ENCODE results near the gene ERAL1. TPM values are rescaled to one million over a fixed set of nuclear protein-coding genes. Genes with fewer than 3 reads are reported as not detected.

ERAL1 gene
- total and polyA plus RNA-seq, 2 of the 13 experiments (the other 11 are each of a cell fraction or from before 2014, with no cell fraction given), result 46.9 to 72.2 TPM

DNA sequence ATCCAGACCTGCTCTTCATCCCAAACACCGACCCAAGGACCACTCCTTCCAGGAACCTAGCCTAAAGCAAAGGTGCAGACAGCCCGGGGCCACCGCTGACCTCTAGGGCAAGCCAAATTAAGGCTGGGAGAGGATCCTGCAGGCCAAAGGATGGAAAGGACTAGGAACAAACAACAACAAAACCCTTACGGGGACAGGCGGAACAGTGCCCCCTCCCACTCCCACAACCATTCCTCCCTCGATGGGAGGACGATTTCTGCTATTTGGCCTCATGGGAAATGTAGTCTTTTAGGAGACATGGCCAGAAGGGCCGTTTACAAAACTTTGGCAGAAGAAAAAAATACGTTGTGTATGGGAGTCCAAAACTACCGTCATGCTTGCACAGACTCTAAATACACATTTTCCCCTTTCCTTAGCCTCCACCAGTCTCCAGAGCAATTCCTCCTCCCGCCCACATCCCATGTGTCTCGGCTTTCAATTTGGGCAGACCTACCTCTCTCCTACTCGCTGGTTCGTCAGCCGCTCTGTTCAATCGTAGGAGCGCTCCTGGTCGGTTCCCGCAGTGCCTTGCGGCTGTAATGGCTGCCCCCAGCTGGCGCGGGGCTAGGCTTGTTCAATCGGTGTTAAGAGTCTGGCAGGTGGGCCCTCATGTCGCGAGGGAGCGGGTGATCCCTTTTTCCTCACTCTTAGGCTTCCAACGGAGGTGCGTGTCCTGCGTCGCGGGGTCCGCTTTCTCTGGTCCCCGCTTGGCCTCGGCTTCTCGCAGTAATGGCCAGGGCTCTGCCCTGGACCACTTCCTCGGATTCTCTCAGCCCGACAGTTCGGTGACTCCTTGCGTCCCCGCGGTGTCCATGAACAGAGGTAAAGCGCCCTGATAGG is at the start of gene ERAL1 (continued):
- no peak for TF ChIP-seq ZMYM2 (CRISPR knock-in tag; IDR thresholded peaks at IDR 0.05)
- TF ChIP-seq ZNF282 (IDR thresholded peaks at IDR 0.05; ENCODE audit: partially characterized antibody), result no peak
- no peak for TF ChIP-seq ZFAT (CRISPR knock-in tag; conservative IDR thresholded peaks at IDR 0.05)
- TF ChIP-seq NR2C2 (CRISPR knock-in tag; IDR thresholded peaks at IDR 0.05; ENCODE audit: borderline replicate concordance), result no peak; the same call in 1 of the 2 replicates
- TF ChIP-seq EED (CRISPR knock-in tag; IDR thresholded peaks at IDR 0.05), result no peak
- TF ChIP-seq, protein P1, sequence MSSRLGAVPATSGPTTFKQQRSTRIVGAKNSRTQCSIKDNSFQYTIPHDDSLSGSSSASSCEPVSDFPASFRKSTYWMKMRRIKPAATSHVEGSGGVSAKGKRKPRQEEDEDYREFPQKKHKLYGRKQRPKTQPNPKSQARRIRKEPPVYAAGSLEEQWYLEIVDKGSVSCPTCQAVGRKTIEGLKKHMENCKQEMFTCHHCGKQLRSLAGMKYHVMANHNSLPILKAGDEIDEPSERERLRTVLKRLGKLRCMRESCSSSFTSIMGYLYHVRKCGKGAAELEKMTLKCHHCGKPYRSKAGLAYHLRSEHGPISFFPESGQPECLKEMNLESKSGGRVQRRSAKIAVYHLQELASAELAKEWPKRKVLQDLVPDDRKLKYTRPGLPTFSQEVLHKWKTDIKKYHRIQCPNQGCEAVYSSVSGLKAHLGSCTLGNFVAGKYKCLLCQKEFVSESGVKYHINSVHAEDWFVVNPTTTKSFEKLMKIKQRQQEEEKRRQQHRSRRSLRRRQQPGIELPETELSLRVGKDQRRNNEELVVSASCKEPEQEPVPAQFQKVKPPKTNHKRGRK (CRISPR knock-in tag; IDR thresholded peaks at IDR 0.05), result no peak
- peak; percentile 10; the same call in 1 of the 2 replicates for TF ChIP-seq SOX5 (CRISPR knock-in tag; IDR thresholded peaks at IDR 0.05; ENCODE audit: borderline replicate concordance)
- TF ChIP-seq ASH2L (IDR thresholded peaks at IDR 0.05; ENCODE audit: insufficient read length, low read depth, low read length), result peak; percentile 93
- no peak for TF ChIP-seq ZNF180 (CRISPR knock-in tag; IDR thresholded peaks at IDR 0.05; ENCODE audit: borderline replicate concordance, low read depth)
- peak; percentile 13; the same call in 1 of the 2 replicates for TF ChIP-seq ZNF792 (CRISPR knock-in tag; IDR thresholded peaks at IDR 0.05)
- no peak; the same call in 1 of the 2 replicates for TF ChIP-seq ZSCAN9 (CRISPR knock-in tag; IDR thresholded peaks at IDR 0.05; ENCODE audit: borderline replicate concordance)
- peak; percentile 88 for TF ChIP-seq NFYC (CRISPR knock-in tag; IDR thresholded peaks at IDR 0.05)
- TF ChIP-seq FOXC1 (CRISPR knock-in tag; IDR thresholded peaks at IDR 0.05; ENCODE audit: borderline replicate concordance), result peak; percentile 60; the same call in 1 of the 2 replicates
- TF ChIP-seq POGZ (CRISPR knock-in tag; IDR thresholded peaks at IDR 0.05), result no peak
- TF ChIP-seq, protein P2, sequence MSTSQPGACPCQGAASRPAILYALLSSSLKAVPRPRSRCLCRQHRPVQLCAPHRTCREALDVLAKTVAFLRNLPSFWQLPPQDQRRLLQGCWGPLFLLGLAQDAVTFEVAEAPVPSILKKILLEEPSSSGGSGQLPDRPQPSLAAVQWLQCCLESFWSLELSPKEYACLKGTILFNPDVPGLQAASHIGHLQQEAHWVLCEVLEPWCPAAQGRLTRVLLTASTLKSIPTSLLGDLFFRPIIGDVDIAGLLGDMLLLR (CRISPR knock-in tag; IDR thresholded peaks at IDR 0.05), result peak; percentile 75
- no peak for TF ChIP-seq RFX3 (CRISPR knock-in tag; IDR thresholded peaks at IDR 0.05)
- TF ChIP-seq ZNF350 (CRISPR knock-in tag; IDR thresholded peaks at IDR 0.05; ENCODE audit: borderline replicate concordance, low read depth), result peak; percentile 73
- 0 out of 2 replicates have a peak, but pooled peaks have one; percentile 23 for TF ChIP-seq MYNN (CRISPR knock-in tag; IDR thresholded peaks at IDR 0.05; ENCODE audit: low read depth)
- TF ChIP-seq SIX1 (CRISPR knock-in tag; IDR thresholded peaks at IDR 0.05; ENCODE audit: borderline replicate concordance), result peak; percentile 47; the same call in 1 of the 2 replicates
- TF ChIP-seq, protein P3, sequence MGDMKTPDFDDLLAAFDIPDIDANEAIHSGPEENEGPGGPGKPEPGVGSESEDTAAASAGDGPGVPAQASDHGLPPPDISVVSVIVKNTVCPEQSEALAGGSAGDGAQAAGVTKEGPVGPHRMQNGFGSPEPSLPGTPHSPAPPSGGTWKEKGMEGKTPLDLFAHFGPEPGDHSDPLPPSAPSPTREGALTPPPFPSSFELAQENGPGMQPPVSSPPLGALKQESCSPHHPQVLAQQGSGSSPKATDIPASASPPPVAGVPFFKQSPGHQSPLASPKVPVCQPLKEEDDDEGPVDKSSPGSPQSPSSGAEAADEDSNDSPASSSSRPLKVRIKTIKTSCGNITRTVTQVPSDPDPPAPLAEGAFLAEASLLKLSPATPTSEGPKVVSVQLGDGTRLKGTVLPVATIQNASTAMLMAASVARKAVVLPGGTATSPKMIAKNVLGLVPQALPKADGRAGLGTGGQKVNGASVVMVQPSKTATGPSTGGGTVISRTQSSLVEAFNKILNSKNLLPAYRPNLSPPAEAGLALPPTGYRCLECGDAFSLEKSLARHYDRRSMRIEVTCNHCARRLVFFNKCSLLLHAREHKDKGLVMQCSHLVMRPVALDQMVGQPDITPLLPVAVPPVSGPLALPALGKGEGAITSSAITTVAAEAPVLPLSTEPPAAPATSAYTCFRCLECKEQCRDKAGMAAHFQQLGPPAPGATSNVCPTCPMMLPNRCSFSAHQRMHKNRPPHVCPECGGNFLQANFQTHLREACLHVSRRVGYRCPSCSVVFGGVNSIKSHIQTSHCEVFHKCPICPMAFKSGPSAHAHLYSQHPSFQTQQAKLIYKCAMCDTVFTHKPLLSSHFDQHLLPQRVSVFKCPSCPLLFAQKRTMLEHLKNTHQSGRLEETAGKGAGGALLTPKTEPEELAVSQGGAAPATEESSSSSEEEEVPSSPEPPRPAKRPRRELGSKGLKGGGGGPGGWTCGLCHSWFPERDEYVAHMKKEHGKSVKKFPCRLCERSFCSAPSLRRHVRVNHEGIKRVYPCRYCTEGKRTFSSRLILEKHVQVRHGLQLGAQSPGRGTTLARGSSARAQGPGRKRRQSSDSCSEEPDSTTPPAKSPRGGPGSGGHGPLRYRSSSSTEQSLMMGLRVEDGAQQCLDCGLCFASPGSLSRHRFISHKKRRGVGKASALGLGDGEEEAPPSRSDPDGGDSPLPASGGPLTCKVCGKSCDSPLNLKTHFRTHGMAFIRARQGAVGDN (CRISPR knock-in tag; IDR thresholded peaks at IDR 0.05), result peak; percentile 87
- TF ChIP-seq NCOA5 (CRISPR knock-in tag; IDR thresholded peaks at IDR 0.05), result no peak
- no peak for TF ChIP-seq FLYWCH1 (CRISPR knock-in tag; IDR thresholded peaks at IDR 0.05)
- no peak for TF ChIP-seq BHLHE40 (IDR thresholded peaks at IDR 0.05; ENCODE audit: low read length)
- peak; percentile 18; the same call in 1 of the 2 replicates for TF ChIP-seq ZSCAN31 (CRISPR knock-in tag; IDR thresholded peaks at IDR 0.05; ENCODE audit: low read depth)
- no peak for TF ChIP-seq ZNF354B (CRISPR knock-in tag; IDR thresholded peaks at IDR 0.05)

Data from HepG2 (cell line).